SU-DHL-6 (cell line): ENCODE results near the gene SELENOO.

Experiments
- CTCF ChIP-seq: fragments of 200-600 bp; sonication (generic); IDR thresholded peaks from one replicate; pipeline ENCODE4 v1.5.1; 2017; ENCODE audit warnings: antibody characterized with exemption, mild to moderate bottlenecking, low read length, moderate library complexity; ENCODE audit not compliant: insufficient read depth, poor library complexity, severe bottlenecking
- EZH2phosphoT487 ChIP-seq: fragments of 200-600 bp; sonication (generic), shearing (Covaris generic); conservative IDR thresholded peaks from 2 replicates; pipeline ENCODE4 v1.6.1; 2018; ENCODE audit warnings: mild to moderate bottlenecking, antibody characterized with exemption, low read length, moderate library complexity, mixed read lengths

DNA sequence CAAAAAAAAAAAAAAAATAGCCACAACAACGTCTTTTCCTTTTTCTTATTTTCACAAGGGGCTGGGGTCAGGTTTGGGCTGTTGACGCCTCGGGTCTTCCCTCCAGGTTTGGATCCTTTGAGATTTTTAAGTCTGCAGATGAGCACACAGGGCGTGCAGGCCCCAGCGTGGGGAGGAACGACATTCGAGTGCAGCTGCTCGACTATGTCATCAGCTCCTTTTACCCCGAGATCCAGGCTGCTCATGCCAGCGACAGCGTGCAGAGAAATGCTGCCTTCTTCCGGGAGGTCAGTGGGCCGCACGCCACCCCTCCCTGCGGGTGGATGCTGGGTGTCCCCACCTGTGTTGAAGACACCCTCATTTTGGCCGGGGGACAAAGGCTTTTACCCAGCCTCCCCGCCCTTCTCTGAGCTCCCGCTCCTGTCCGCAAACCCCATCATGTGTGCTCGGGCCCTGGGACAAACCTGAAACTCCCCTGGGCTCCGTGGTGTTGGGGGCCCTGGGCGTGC lies 7.7 kb downstream of the SELENOO start:
- TF ChIP-seq CTCF (no peak), EZH2phosphoT487 (no peak)
